ENCODE data around the gene LCOR. TPM values are rescaled to one million over a fixed set of nuclear protein-coding genes. Genes with fewer than 3 reads are reported as not detected.

The LCOR gene
- total RNA-seq, 1 experiment from 2014 or later, result 23.9 TPM

- H3K4me1 Mint-ChIP-seq, result peaks cover 6% of the 10 kb centered on the region; the same call in 1 of the 2 replicates
- H3K9me3 Mint-ChIP-seq, result no peaks in the 10 kb centered on the region
- ATAC-seq (no peak), DNase-seq (ENCODE audit: low spot score) (no peak)
- no peaks in the 10 kb centered on the region for H3K27me3 Mint-ChIP-seq (ENCODE audit: low read depth)
- H3K36me3 Mint-ChIP-seq, result peaks cover 4% of the 10 kb centered on the region
- no peak for TF ChIP-seq CDX4 (CRISPR knock-in tag; IDR thresholded peaks at IDR 0.05; ENCODE audit: borderline replicate concordance)
- TF ChIP-seq IRF2 (CRISPR knock-in tag; IDR thresholded peaks at IDR 0.05; ENCODE audit: borderline replicate concordance, low read depth), result no peak
- TF ChIP-seq MLX (CRISPR knock-in tag; IDR thresholded peaks at IDR 0.05), result no peak
- no peak for TF ChIP-seq USF2 (CRISPR knock-in tag; IDR thresholded peaks at IDR 0.05)
- no peak for TF ChIP-seq MXD4 (CRISPR knock-in tag; IDR thresholded peaks at IDR 0.05; ENCODE audit: borderline replicate concordance)
- TF ChIP-seq IRF1 (CRISPR knock-in tag; IDR thresholded peaks at IDR 0.05), result no peak
- TF ChIP-seq PRDM15 (CRISPR knock-in tag; IDR thresholded peaks at IDR 0.05), result no peak
- TF ChIP-seq ATF6 (CRISPR knock-in tag; IDR thresholded peaks at IDR 0.05), result no peak
- no peak for TF ChIP-seq FOXP4 (CRISPR knock-in tag; IDR thresholded peaks at IDR 0.05)
- no peak for TF ChIP-seq ARID4B (CRISPR knock-in tag; IDR thresholded peaks at IDR 0.05; ENCODE audit: borderline replicate concordance)
- TF ChIP-seq NR1H2 (CRISPR knock-in tag; IDR thresholded peaks at IDR 0.05), result no peak
- no peak for TF ChIP-seq GRHL2 (CRISPR knock-in tag; IDR thresholded peaks at IDR 0.05; ENCODE audit: insufficient replicate concordance, severe bottlenecking)
- no peak for TF ChIP-seq HMGA2 (CRISPR knock-in tag; IDR thresholded peaks at IDR 0.05)
- TF ChIP-seq ATF3 (CRISPR knock-in tag; conservative IDR thresholded peaks at IDR 0.05), result no peak
- TF ChIP-seq PRRX2 (CRISPR knock-in tag; IDR thresholded peaks at IDR 0.05), result no peak
- TF ChIP-seq RELA (CRISPR knock-in tag; IDR thresholded peaks at IDR 0.05; ENCODE audit: borderline replicate concordance), result no peak
- TF ChIP-seq EMX1 (CRISPR knock-in tag; IDR thresholded peaks at IDR 0.05), result no peak
- TF ChIP-seq ZNF396 (CRISPR knock-in tag; IDR thresholded peaks at IDR 0.05; ENCODE audit: borderline replicate concordance), result no peak
- TF ChIP-seq ERG (CRISPR knock-in tag; IDR thresholded peaks at IDR 0.05), result no peak
- H3K27ac Mint-ChIP-seq, result no peak overlapping the region
- ChIA-PET POLR2A (no interaction called here), CTCF (interaction anchor here (1.1 kb wide), 1 partner anchor 116 kb away, joined by 4 read pairs; no protein-coding TSS in a partner anchor)
- no peak overlapping the region for H3K4me3 Mint-ChIP-seq
Measured at GRCh38 chr10:96921655-96922054, 89.6 kb downstream of the LCOR start.
